Measurements from ENCODE around the gene ZRANB3. TPM values are rescaled to one million over a fixed set of nuclear protein-coding genes. Genes with fewer than 3 reads are reported as not detected.
A peak's percentile ranks its signal among the peaks of the same experiment; 100 is the strongest.

ZRANB3 gene
- total RNA-seq, 1 experiment from 2014 or later = 14.5 TPM

- peaks cover 8% of the 10 kb centered on the region for H3K36me3 Mint-ChIP-seq (ENCODE audit: insufficient read depth, unreplicated experiment)
- H3K27ac Mint-ChIP-seq (ENCODE audit: unreplicated experiment) = no peak overlapping the region
- peaks cover 8% of the 10 kb centered on the region for H3K4me1 Mint-ChIP-seq (ENCODE audit: low read depth, unreplicated experiment)
- TF ChIP-seq, protein P1, sequence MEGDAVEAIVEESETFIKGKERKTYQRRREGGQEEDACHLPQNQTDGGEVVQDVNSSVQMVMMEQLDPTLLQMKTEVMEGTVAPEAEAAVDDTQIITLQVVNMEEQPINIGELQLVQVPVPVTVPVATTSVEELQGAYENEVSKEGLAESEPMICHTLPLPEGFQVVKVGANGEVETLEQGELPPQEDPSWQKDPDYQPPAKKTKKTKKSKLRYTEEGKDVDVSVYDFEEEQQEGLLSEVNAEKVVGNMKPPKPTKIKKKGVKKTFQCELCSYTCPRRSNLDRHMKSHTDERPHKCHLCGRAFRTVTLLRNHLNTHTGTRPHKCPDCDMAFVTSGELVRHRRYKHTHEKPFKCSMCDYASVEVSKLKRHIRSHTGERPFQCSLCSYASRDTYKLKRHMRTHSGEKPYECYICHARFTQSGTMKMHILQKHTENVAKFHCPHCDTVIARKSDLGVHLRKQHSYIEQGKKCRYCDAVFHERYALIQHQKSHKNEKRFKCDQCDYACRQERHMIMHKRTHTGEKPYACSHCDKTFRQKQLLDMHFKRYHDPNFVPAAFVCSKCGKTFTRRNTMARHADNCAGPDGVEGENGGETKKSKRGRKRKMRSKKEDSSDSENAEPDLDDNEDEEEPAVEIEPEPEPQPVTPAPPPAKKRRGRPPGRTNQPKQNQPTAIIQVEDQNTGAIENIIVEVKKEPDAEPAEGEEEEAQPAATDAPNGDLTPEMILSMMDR (IDR thresholded peaks at IDR 0.05; ENCODE audit: unreplicated experiment) = no peak
- H3K9me3 Mint-ChIP-seq (ENCODE audit: low read depth, unreplicated experiment) = peaks cover 10% of the 10 kb centered on the region
- no TSS peak for BruUV-seq (replicated peaks)
- intact Hi-C loops (cut with micrococcal nuclease; ENCODE audit: unreplicated experiment) = no loop called here
- no peak overlapping the region for H3K4me3 Mint-ChIP-seq (ENCODE audit: low read depth, unreplicated experiment)
- CTCF ChIA-PET = no interaction called here
- DNase-seq = no peak
- H3K27me3 Mint-ChIP-seq (ENCODE audit: unreplicated experiment) = no peaks in the 10 kb centered on the region
Observed at GRCh38 chr2:135140606-135141005, 390.4 kb downstream of the ZRANB3 start.

- TF ChIP-seq, protein P1 (IDR thresholded peaks at IDR 0.05; ENCODE audit: unreplicated experiment) = no peak
- H3K4me1 Mint-ChIP-seq (ENCODE audit: low read depth, unreplicated experiment) = no peaks in the 10 kb centered on the region
- no peak for DNase-seq
- intact Hi-C loops (cut with micrococcal nuclease; ENCODE audit: unreplicated experiment) = no loop called here
- H3K27me3 Mint-ChIP-seq (ENCODE audit: unreplicated experiment) = no peaks in the 10 kb centered on the region
- H3K4me3 Mint-ChIP-seq (ENCODE audit: low read depth, unreplicated experiment) = no peak overlapping the region
- H3K27ac Mint-ChIP-seq (ENCODE audit: unreplicated experiment) = no peak overlapping the region
- H3K36me3 Mint-ChIP-seq (ENCODE audit: insufficient read depth, unreplicated experiment) = peaks cover 21% of the 10 kb centered on the region
- no TSS peak for BruUV-seq (replicated peaks)
- CTCF ChIA-PET = no interaction called here
- no peaks in the 10 kb centered on the region for H3K9me3 Mint-ChIP-seq (ENCODE audit: low read depth, unreplicated experiment)
Observed at GRCh38 chr2:135132314-135132713, 398.7 kb downstream of the ZRANB3 start.

- Mint-ChIP-seq H3K9me3 (ENCODE audit: low read depth, unreplicated experiment) (no peaks in the 10 kb centered on the region), H3K27ac (ENCODE audit: unreplicated experiment) (peak overlapping the region; percentile 7), H3K4me1 (ENCODE audit: low read depth, unreplicated experiment) (no peaks in the 10 kb centered on the region), H3K27me3 (ENCODE audit: unreplicated experiment) (no peaks in the 10 kb centered on the region), H3K36me3 (ENCODE audit: insufficient read depth, unreplicated experiment) (peaks cover 27% of the 10 kb centered on the region), H3K4me3 (ENCODE audit: low read depth, unreplicated experiment) (no peak overlapping the region)
- DNase-seq = no peak
- TF ChIP-seq, protein P1 (IDR thresholded peaks at IDR 0.05; ENCODE audit: unreplicated experiment) = no peak
- intact Hi-C loops (cut with micrococcal nuclease; ENCODE audit: unreplicated experiment) = no loop called here
- CTCF ChIA-PET = no interaction called here
- BruUV-seq (replicated peaks) = no TSS peak
Observed at GRCh38 chr2:135130751-135131150, 400.3 kb downstream of the ZRANB3 start.

GRCh38 chr2:135125940-135126339 lies 405.1 kb downstream of the ZRANB3 start:
- TF ChIP-seq, protein P1 (IDR thresholded peaks at IDR 0.05; ENCODE audit: unreplicated experiment) = no peak
- intact Hi-C loops (cut with micrococcal nuclease; ENCODE audit: unreplicated experiment) = no loop called here
- H3K27ac Mint-ChIP-seq (ENCODE audit: unreplicated experiment) = no peak overlapping the region
- H3K27me3 Mint-ChIP-seq (ENCODE audit: unreplicated experiment) = no peaks in the 10 kb centered on the region
- no peaks in the 10 kb centered on the region for H3K9me3 Mint-ChIP-seq (ENCODE audit: low read depth, unreplicated experiment)
- BruUV-seq (replicated peaks) = no TSS peak
- H3K4me3 Mint-ChIP-seq (ENCODE audit: low read depth, unreplicated experiment) = no peak overlapping the region
- no peak for DNase-seq
- H3K4me1 Mint-ChIP-seq (ENCODE audit: low read depth, unreplicated experiment) = peaks cover 6% of the 10 kb centered on the region
- H3K36me3 Mint-ChIP-seq (ENCODE audit: insufficient read depth, unreplicated experiment) = peaks cover 30% of the 10 kb centered on the region
- CTCF ChIA-PET = no interaction called here

Measured in Calu3 (cell line).